Measurements from ENCODE around the gene ZNF503. TPM values are rescaled to one million over a fixed set of nuclear protein-coding genes. Genes with fewer than 3 reads are reported as not detected.

The ZNF503 gene
- total and polyA plus RNA-seq, 2 of the 8 experiments (the other 6 are each of a cell fraction or from before 2014, with no cell fraction given): 0.03 to 0.13 TPM

DNA sequence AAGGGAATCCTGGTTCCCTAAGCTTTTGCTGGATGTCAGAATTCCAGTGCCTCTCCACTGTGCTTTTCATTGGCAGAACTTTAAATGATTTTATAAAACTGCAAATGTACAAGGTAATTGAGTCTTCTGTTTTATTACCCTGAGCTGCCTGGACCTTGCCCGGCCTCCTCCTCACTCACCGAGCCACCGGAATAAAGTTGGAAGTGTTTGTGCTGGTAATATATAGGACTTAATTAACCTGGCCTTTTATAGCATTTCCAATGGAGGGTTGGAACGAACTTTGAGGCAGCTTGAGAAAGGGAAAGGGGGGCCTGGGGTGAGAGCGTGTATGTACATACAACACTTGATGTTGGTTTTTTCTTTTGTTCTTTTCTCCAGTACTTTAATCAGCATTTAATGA is 43.4 kb downstream of the ZNF503 start:
- ChIA-PET CTCF (ENCODE audit: partially characterized antibody) (interaction anchor here (0.8 to 4.1 kb wide), 4 partner anchors 14 to 62 kb away, joined by 3 to 25 read pairs (median 6); no protein-coding TSS in a partner anchor), POLR2A (ENCODE audit: partially characterized antibody) (no interaction called here)
- no peak overlapping the region for H3K9ac ChIP-seq (replicated peaks in 1 of 4; ENCODE audit: extremely low read depth in 1 of 4, low read depth in 3 of 4, low read length in 3 of 4)
- no peaks in the 10 kb centered on the region for H3K9me3 ChIP-seq (ENCODE audit: insufficient read depth in 2 of 2, low read depth in 1 of 2, low read length in 1 of 2)
- no peak for FAIRE-seq
- no peak overlapping the region for H3K27ac ChIP-seq (ENCODE audit: low read depth, low read length)
- H3K36me3 ChIP-seq (ENCODE audit: control insufficient read depth in 2 of 4, insufficient read depth in 4 of 4, low read length in 3 of 4): no peaks in the 10 kb centered on the region
- H2AFZ ChIP-seq (ENCODE audit: low read length): no peak overlapping the region
- no peak overlapping the region for H3K56ac ChIP-seq (replicated peaks; ENCODE audit: insufficient read length, low read depth, low read length)
- H2AK5ac ChIP-seq (ENCODE audit: low read depth, low read length): no peak overlapping the region
- H3K79me1 ChIP-seq (ENCODE audit: low read depth, low read length): no peaks in the 10 kb centered on the region
- no peak overlapping the region for H3K4me2 ChIP-seq (ENCODE audit: insufficient read depth in 1 of 2, low read depth in 2 of 2, low read length in 2 of 2)
- 0 out of 7 replicates have a peak, but pooled peaks cover 0 to 2% (median 0%) of the 10 kb centered on the region in 4 experiments for H3K4me1 ChIP-seq (replicated peaks in 1 of 4; ENCODE audit: control insufficient read depth in 3 of 4, insufficient read depth in 4 of 4, low read length in 3 of 4)
- no peak overlapping the region for H3K4me3 ChIP-seq (ENCODE audit: extremely low read depth in 1 of 4, insufficient read depth in 2 of 4, low read depth in 3 of 4, low read length in 4 of 4)
- H2BK12ac ChIP-seq (ENCODE audit: low read depth, low read length): 0 out of 2 replicates have a peak overlapping the region, but pooled peaks have one; percentile 29
- no peak overlapping the region for H2BK20ac ChIP-seq (ENCODE audit: low read length)
- TF ChIP-seq KDM1A (IDR thresholded peaks at IDR 0.05; ENCODE audit: borderline replicate concordance, low read length) (no peak), POLR2A (IDR thresholded peaks at IDR 0.05; ENCODE audit: control extremely low read depth in 1 of 2, low read depth in 2 of 2, low read length in 2 of 2) (no peak), SAP30 (IDR thresholded peaks at IDR 0.05; ENCODE audit: insufficient read depth, insufficient replicate concordance, low read length) (no peak), CHD2 (IDR thresholded peaks at IDR 0.05; ENCODE audit: low read length) (no peak), SIX5 (IDR thresholded peaks at IDR 0.05; ENCODE audit: low read depth, low read length) (no peak), SRF (IDR thresholded peaks at IDR 0.05; ENCODE audit: low read depth, low read length) (no peak), SP1 (IDR thresholded peaks at IDR 0.05; ENCODE audit: low read depth, low read length) (no peak), RFX5 (IDR thresholded peaks at IDR 0.05; ENCODE audit: borderline replicate concordance, low read depth, low read length) (no peak), EZH2 (IDR thresholded peaks at IDR 0.05; ENCODE audit: low read depth, low read length, severe bottlenecking) (no peak)
- TF ChIP-seq, protein P1, sequence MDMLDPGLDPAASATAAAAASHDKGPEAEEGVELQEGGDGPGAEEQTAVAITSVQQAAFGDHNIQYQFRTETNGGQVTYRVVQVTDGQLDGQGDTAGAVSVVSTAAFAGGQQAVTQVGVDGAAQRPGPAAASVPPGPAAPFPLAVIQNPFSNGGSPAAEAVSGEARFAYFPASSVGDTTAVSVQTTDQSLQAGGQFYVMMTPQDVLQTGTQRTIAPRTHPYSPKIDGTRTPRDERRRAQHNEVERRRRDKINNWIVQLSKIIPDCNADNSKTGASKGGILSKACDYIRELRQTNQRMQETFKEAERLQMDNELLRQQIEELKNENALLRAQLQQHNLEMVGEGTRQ (IDR thresholded peaks at IDR 0.05; ENCODE audit: low read length): no peak
- H4K91ac ChIP-seq (replicated peaks; ENCODE audit: insufficient read length, low read length): no peak overlapping the region
- H4K5ac ChIP-seq (ENCODE audit: insufficient read length, low read depth, low read length): no peak overlapping the region
- no peaks in the 10 kb centered on the region for H3K23me2 ChIP-seq (ENCODE audit: low read depth, low read length)
- no peak overlapping the region for H3K14ac ChIP-seq (ENCODE audit: insufficient read length)
- H2BK5ac ChIP-seq (ENCODE audit: low read depth, low read length): no peak overlapping the region
- no peak overlapping the region for H2BK120ac ChIP-seq (replicated peaks; ENCODE audit: low read depth, low read length)
- H3K23ac ChIP-seq (ENCODE audit: insufficient read length): no peak overlapping the region
- no peak overlapping the region for H3K18ac ChIP-seq (ENCODE audit: extremely low read depth, low read length)
- H3K4ac ChIP-seq (replicated peaks; ENCODE audit: insufficient read length, low read depth, low read length): no peak overlapping the region
- peaks cover 0 to 2% (median 0%) of the 10 kb centered on the region in 4 experiments; a peak in 1 of 7 replicates for H3K27me3 ChIP-seq (replicated peaks in 1 of 4; ENCODE audit: control insufficient read depth in 3 of 4, extremely low read depth in 1 of 4, insufficient read depth in 3 of 4, low read length in 3 of 4)
- whole genome bisulfite sequencing, 2 experiments (ENCODE audit: extremely low coverage in 1 of 2, insufficient coverage in 1 of 2, insufficient read length in 1 of 2, insufficient replicate concordance in 2 of 2, low coverage in 1 of 2, low lambda C conversion rate in 2 of 2, missing lambda C conversion rate in 1 of 2): 91% methylated on average over 5 of the region's 5 CpGs; no CpG with 5 or more reads in 1 of the 2 experiments
- H2BK15ac ChIP-seq (ENCODE audit: low read length): no peak overlapping the region
- no peaks in the 10 kb centered on the region for H3K79me2 ChIP-seq (ENCODE audit: control insufficient read depth in 1 of 2, insufficient read depth in 2 of 2, low read length in 2 of 2)
- H4K20me1 ChIP-seq (replicated peaks in 1 of 2; ENCODE audit: control insufficient read depth in 1 of 2, insufficient read depth in 2 of 2, low read length in 2 of 2): no peaks in the 10 kb centered on the region
- peak overlapping the region; percentile 73; the same call in 1 of the 2 replicates for H4K8ac ChIP-seq (ENCODE audit: extremely low read depth, insufficient read depth, low read length)
- no peak for DNase-seq (ENCODE audit: low read depth in 1 of 2, low spot score in 2 of 2)
